T-helper 2 cell treated with Interferon-gamma antibody and Interleukin-4, amounts not matched to agents 5 μg/mL and 100 μg/mL, for 36 hours (primary cell): ENCODE measurements around the gene TGFBI.
"Not testable (repeated sequence)": the region's sequence is repeated elsewhere in the genome, so short reads cannot be mapped to it uniquely, and the experiment has no call there.

Experiments used
- DNase-seq: peaks from one replicate; pipeline ENCODE4 v3.0.0; 2021; ENCODE audit warnings: low spot score
- H3K27ac Mint-ChIP-seq: one replicate; pipeline ENCODE4 v1.8.0; 2021; ENCODE audit warnings: mild to moderate bottlenecking, mixed read lengths
- H3K27me3 Mint-ChIP-seq: one replicate; pipeline ENCODE4 v1.8.0; 2021; ENCODE audit warnings: low read depth, mixed read lengths
- H3K36me3 Mint-ChIP-seq: one replicate; pipeline ENCODE4 v1.8.0; 2021; ENCODE audit warnings: low read depth, mixed read lengths
- H3K4me1 Mint-ChIP-seq: one replicate; pipeline ENCODE4 v1.8.0; 2021; ENCODE audit warnings: low read depth, mixed read lengths
- H3K4me3 Mint-ChIP-seq: one replicate; pipeline ENCODE4 v1.8.0; 2022; ENCODE audit warnings: mild to moderate bottlenecking, moderate library complexity, mixed read lengths
- H3K9me3 Mint-ChIP-seq: one replicate; pipeline ENCODE4 v1.8.0; 2021; ENCODE audit warnings: mixed read lengths

Gene TGFBI

DNA sequence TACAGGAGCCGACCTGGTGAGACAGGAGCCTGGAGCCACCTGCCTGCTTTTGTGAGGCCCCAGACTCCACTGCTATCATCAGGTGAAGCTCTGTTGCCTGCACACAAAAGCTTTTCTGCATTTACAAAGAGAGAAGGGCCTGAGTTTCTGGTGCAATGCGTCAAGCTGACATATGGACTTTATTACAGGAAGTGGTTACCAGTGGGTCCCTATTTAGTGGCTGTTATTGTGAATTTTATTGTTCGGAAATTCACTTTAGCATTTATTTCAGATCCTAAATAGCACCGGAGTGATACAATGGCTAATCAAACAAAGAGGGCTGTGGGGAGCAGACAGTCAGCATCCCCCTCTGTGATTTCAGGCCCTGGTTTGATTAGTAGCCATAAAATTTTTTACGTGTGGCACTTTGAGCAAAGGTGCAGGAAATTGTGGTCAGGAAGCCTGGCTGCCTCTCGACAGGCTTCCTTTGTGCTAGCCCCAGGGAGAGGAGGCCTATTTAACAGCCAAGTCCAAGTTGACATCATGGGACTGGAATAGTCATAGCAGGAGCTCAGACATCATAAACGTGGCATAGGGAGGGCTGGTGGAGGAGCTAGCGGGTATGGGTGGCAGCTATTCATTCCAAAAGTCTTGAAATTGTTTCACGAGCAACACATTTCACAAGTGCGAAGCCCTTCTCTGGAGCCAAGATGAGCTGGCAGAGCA is 8.4 kb downstream of the TGFBI start:
- peak; percentile 57 for DNase-seq
- H3K4me3 Mint-ChIP-seq: peak overlapping the region; percentile 57
- peaks cover 12% of the 10 kb centered on the region for H3K27me3 Mint-ChIP-seq
- H3K27ac Mint-ChIP-seq: peak overlapping the region; percentile 84
- H3K36me3 Mint-ChIP-seq: peaks cover 4% of the 10 kb centered on the region
- no peaks in the 10 kb centered on the region for H3K9me3 Mint-ChIP-seq
- peaks cover 20% of the 10 kb centered on the region for H3K4me1 Mint-ChIP-seq

DNA sequence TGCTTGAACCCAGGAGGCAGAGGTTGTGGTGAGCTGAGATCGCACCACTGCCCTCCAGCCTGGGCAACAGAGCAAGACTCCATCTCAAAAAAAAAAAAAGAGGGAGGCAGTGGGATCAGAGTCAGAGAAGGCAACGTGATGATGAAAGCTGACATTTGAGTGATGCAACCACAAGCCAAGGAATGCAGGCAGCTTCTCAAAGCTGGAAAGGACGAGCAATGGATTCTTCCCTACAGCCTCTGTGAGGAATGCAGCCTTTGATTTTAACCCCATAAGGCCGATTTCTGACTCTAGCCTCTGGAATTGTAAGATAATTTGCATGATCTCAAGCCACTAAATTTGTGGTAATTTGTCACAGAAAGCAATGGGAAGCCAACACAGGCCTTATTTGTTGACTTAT is 9.8 kb downstream of the TGFBI start:
- H3K27ac Mint-ChIP-seq: no peak overlapping the region
- H3K4me1 Mint-ChIP-seq: peaks cover 25% of the 10 kb centered on the region
- no peak for DNase-seq
- H3K36me3 Mint-ChIP-seq: peaks cover 4% of the 10 kb centered on the region
- no peak overlapping the region for H3K4me3 Mint-ChIP-seq
- H3K27me3 Mint-ChIP-seq: peaks cover 13% of the 10 kb centered on the region
- no peaks in the 10 kb centered on the region for H3K9me3 Mint-ChIP-seq

DNA sequence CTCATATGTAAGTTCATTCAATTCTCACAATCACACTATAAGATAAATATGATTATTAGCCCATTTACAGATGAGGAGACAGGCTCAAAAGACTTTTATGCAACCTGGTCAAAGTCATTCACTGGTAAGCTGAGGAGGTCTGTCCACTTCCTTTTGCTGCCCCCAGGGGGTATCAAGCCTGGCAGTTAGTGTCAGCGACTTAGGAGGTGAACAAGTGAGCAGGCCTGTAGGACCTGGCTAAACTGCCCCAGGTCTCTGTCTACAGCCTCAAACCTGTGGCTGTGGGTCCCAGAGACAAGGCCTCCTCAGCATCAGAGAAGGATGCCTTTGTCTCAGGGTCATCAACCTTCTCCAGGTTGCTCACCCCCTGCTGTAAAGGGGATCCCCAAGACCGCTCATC is 10.4 kb downstream of the TGFBI start:
- peaks cover 25% of the 10 kb centered on the region for H3K4me1 Mint-ChIP-seq
- no peak for DNase-seq
- no peaks in the 10 kb centered on the region for H3K9me3 Mint-ChIP-seq
- peaks cover 4% of the 10 kb centered on the region for H3K36me3 Mint-ChIP-seq
- H3K27me3 Mint-ChIP-seq: peaks cover 13% of the 10 kb centered on the region
- H3K27ac Mint-ChIP-seq: no peak overlapping the region
- no peak overlapping the region for H3K4me3 Mint-ChIP-seq

DNA sequence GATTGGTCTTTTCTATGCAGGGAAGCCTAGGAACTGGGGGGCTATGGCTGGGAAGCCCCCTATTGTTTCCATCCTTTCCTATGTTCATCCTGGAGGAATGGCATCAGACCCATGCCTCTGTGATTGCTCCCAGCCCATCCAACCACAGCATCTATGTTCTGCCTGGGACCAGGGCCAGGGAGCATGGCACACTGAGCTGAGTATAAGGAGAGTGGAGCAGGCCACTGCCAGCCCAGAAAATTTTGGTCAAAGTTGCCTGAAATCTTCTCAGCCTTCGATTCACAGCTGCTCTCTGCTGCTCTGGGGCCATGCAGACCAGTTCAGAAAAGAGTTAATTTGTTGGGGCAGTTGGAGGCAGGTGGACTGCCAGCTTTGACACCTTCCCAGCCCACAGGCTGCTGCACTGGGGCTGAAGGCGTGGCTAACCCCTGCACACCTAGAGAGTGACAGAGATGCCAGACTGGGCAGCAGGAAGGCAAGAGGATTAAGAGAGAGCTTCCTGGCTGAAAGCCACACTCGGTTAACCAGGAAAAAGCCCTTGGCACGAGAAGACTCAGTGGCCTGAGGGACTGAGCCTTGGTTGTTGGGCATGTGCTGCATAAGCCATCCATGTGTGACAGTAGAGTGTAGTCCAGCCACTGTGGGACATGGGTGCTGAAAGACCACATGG is 12.1 kb downstream of the TGFBI start:
- peaks cover 24% of the 10 kb centered on the region for H3K4me1 Mint-ChIP-seq
- no peak for DNase-seq
- no peaks in the 10 kb centered on the region for H3K9me3 Mint-ChIP-seq
- no peak overlapping the region for H3K27ac Mint-ChIP-seq
- H3K27me3 Mint-ChIP-seq: peaks cover 13% of the 10 kb centered on the region
- peaks cover 4% of the 10 kb centered on the region for H3K36me3 Mint-ChIP-seq
- H3K4me3 Mint-ChIP-seq: no peak overlapping the region

DNA sequence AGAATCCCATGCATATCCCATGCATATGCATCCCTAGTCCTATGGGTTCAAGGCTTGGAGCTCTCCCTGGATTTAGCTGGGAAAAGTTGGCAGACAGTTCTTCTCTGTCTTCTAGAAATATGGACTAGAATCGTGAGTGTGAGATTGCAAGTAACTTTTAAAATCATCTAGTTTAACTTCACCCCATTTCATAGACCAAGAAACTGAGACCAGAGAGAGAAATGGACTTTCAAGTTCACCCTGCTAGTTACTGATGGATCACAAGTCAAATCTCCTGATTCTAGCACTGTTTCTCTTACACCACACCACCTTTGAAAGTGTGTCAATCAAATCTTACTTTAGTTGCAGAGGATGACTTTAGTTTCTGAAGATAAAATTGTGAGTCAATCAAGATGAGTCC is 13.4 kb downstream of the TGFBI start:
- DNase-seq: no peak
- H3K4me3 Mint-ChIP-seq: no peak overlapping the region
- H3K27me3 Mint-ChIP-seq: peaks cover 13% of the 10 kb centered on the region
- H3K9me3 Mint-ChIP-seq: no peaks in the 10 kb centered on the region
- peaks cover 4% of the 10 kb centered on the region for H3K36me3 Mint-ChIP-seq
- H3K27ac Mint-ChIP-seq: no peak overlapping the region
- peaks cover 13% of the 10 kb centered on the region for H3K4me1 Mint-ChIP-seq

DNA sequence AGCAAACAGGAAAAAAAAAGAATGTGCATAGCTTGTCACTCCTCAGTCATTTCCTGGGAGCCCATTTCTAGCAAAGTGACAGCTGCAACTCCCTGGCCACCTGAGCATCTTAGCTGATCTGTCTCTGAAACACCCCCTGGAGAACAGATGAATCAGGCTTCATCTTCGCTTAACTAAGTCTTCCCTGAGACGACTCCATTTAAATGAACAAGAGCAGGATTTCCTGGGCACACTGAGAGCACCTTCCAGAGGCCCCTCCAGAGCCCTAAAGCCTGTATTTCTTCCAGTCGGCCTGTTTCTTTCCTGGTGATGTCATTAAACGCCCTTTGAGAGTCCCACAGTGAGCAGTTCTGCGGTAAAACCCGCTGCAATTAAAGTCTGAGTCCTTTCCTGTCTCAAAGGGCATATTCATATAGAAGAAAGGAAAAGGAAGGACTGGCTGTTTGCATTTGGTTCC is 13.9 kb downstream of the TGFBI start:
- no peaks in the 10 kb centered on the region for H3K9me3 Mint-ChIP-seq
- no peak overlapping the region for H3K27ac Mint-ChIP-seq
- DNase-seq: peak; percentile 6

DNA sequence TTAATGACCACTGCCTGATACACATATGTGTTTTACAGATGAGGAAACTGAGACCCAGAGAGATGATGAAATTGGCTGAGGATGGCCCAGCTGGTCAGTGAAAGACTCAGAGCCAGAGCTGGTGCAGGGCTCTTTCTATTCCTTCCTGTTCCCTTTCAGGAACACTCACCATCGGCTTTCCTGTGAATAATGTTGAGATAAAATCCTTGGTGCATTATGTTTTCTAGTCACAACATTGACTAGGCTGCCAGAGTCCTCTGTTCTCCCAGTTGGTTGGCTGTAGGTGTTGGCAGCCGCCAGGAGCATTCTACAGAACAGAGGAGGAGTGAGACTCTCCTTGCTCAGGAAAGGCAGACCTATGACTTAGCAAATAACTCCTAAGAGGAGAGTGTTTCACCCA is 14.8 kb downstream of the TGFBI start:
- H3K9me3 Mint-ChIP-seq: no peaks in the 10 kb centered on the region
- DNase-seq: no peak
- no peak overlapping the region for H3K4me3 Mint-ChIP-seq
- no peaks in the 10 kb centered on the region for H3K36me3 Mint-ChIP-seq
- H3K27me3 Mint-ChIP-seq: peaks cover 11% of the 10 kb centered on the region
- peaks cover 7% of the 10 kb centered on the region for H3K4me1 Mint-ChIP-seq
- no peak overlapping the region for H3K27ac Mint-ChIP-seq

More for the DNA sequence above, 13.9 kb downstream of the TGFBI start:
- Mint-ChIP-seq H3K4me1 (peaks cover 8% of the 10 kb centered on the region), H3K27me3 (peaks cover 11% of the 10 kb centered on the region), H3K36me3 (peaks cover 2% of the 10 kb centered on the region), H3K4me3 (no peak overlapping the region)

DNA sequence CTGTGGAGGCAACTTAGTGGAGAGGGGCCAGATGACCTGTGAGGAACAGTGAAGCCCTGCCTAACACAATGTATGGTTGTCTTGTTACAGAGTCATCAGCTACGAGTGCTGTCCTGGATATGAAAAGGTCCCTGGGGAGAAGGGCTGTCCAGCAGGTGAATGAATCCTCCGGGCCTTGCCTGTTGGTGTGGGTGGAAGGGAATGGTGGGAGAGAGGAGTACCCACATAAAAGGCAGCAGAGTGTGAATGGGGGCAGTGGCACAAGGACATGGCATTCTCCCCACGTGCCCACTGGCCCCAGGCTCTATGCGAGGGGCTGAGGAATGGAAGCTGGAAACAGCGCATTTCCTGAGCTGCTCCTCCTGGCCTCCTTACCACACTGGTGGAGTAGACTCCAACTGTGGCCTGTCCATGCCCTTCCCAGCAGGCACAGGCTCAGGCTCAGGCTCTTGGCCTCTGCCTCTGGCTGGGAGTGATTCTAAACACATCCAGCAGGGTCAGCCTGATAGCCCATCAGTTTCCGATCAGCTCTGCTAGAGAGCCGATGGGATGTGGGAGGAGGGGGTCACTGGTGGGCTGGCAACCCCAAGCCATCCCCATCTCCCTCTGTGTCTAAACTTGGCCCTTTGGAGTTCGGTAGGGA is 15.3 kb downstream of the TGFBI start:
- no peaks in the 10 kb centered on the region for H3K36me3 Mint-ChIP-seq
- peaks cover 7% of the 10 kb centered on the region for H3K4me1 Mint-ChIP-seq
- H3K27ac Mint-ChIP-seq: no peak overlapping the region
- no peak for DNase-seq
- no peak overlapping the region for H3K4me3 Mint-ChIP-seq
- H3K27me3 Mint-ChIP-seq: peaks cover 11% of the 10 kb centered on the region
- H3K9me3 Mint-ChIP-seq: no peaks in the 10 kb centered on the region

DNA sequence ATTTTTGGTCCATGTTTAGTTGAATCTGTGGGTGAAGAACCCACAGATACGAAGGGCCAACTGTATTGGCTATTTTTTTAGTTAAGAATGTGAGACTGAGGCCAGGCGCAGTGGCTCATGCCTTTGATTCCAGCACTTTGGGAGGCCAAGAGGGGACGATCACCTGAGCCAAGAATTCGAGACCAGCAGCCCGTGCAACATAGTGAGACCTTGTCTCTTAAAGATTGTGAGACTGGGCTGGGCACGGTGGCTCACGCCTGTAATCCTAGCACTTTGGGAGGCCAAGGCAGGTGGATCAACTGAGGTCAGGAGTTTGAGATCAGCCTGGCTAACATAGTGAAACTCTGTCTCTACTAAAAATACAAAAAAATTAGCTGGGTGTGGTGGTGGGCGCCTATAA is 16.2 kb downstream of the TGFBI start:
- not testable (repeated sequence) for DNase-seq, H3K27ac Mint-ChIP-seq, H3K9me3 Mint-ChIP-seq, H3K4me3 Mint-ChIP-seq, H3K4me1 Mint-ChIP-seq, H3K36me3 Mint-ChIP-seq
- peaks cover 11% of the 10 kb centered on the region for H3K27me3 Mint-ChIP-seq

DNA sequence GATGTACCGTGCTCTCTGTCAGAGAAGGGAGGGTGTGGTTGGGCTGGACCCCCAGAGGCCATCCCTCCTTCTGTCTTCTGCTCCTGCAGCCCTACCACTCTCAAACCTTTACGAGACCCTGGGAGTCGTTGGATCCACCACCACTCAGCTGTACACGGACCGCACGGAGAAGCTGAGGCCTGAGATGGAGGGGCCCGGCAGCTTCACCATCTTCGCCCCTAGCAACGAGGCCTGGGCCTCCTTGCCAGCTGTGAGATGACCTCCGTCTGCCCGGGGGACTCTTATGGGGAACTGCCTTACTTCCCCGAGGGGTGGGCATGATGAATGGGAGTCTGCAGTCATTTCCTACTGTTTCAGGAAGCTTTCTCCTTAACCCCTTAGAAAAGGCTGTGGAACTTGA is 17.5 kb downstream of the TGFBI start:
- no peaks in the 10 kb centered on the region for H3K36me3 Mint-ChIP-seq
- peaks cover 9% of the 10 kb centered on the region for H3K27me3 Mint-ChIP-seq

DNA sequence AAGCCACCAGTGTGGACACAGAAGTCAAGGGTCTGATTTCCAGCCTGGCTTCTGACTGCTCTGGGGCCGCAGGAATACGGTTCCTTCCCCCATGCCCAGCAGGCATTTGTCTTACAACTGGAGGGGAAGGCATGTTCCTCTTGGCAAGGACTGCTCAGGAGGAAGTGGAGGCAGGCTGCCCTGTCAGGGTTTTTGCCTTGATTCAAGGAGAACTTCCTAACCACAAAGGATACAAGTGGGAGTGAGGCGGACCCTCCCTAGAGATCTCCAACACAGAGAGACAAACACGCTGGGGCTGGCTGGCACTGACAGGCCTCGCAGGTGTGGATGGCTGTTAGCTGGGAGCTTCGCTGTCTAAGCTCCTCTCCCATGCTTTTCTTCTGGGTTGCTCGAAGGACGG is 19.1 kb downstream of the TGFBI start:
- H3K27ac Mint-ChIP-seq: no peak overlapping the region
- DNase-seq: no peak
- H3K36me3 Mint-ChIP-seq: no peaks in the 10 kb centered on the region
- peaks cover 3% of the 10 kb centered on the region for H3K27me3 Mint-ChIP-seq
- H3K4me1 Mint-ChIP-seq: peaks cover under 1% of the 10 kb centered on the region
- H3K4me3 Mint-ChIP-seq: no peak overlapping the region
- H3K9me3 Mint-ChIP-seq: no peaks in the 10 kb centered on the region

More for the DNA sequence above, 17.5 kb downstream of the TGFBI start:
- Mint-ChIP-seq H3K4me3 (no peak overlapping the region), H3K9me3 (no peaks in the 10 kb centered on the region), H3K4me1 (peaks cover 5% of the 10 kb centered on the region), H3K27ac (no peak overlapping the region)
- DNase-seq: no peak

DNA sequence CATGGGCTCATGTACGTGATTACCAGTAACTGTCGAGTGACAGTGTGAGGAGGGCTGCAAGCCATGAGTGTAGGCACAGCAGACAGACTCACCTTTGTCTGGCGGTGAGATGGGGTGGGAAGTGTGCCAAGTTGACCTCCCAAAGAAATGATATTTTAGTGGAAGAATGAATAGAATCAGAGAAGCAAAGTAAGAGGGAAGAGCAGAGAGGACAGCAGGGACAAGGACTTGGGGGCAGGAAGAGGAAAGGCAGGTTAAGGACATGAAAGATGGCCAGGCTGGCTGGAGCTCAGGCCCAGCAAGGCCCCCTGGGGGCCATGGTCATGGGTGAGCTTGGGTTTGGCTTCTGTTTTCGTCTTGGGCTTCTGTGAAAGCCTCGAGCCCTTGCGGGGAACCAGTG is 20.2 kb downstream of the TGFBI start:
- H3K9me3 Mint-ChIP-seq: no peaks in the 10 kb centered on the region
- no peaks in the 10 kb centered on the region for H3K27me3 Mint-ChIP-seq
- no peaks in the 10 kb centered on the region for H3K36me3 Mint-ChIP-seq
- peaks cover 1% of the 10 kb centered on the region for H3K4me1 Mint-ChIP-seq
- DNase-seq: no peak
- no peak overlapping the region for H3K4me3 Mint-ChIP-seq
- H3K27ac Mint-ChIP-seq: no peak overlapping the region

DNA sequence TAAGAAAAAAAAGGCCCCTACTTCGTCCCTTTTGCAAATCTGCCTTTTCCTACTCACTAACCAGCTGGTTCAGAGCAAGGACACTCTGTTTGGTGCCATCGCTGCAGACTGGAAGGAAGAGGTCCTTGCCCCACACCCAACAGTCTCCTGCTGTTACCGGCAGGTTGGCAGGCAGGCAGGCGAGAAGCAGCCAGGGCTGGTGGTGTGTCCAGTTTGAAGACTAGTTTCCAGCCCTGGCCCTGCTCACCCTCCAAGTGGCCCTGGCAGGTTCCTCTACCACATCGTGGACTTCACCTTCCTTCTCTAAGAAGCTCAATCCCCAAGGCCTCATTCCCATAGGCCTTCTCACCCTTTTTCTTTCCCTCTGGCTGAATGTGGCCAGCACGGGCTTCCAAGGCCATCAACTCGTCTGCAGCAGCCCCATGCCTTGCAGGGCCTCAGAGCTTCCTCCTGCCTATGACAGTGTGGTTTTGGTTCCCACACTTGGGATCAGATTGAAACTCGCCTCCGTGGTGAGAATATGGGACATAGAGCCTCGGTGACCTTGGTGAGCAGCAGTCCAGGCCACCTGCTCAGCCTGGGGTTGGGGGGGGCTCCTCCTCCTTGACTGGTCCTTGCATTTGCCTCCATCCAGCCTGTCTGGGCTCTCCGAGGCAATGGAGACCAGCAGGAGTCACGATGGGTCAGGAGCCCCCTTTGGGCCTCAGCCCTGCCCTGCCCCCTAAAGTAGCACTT is 22.9 kb downstream of the TGFBI start:
- peaks cover 1% of the 10 kb centered on the region for H3K4me1 Mint-ChIP-seq
- no peak overlapping the region for H3K4me3 Mint-ChIP-seq
- H3K36me3 Mint-ChIP-seq: no peaks in the 10 kb centered on the region
- no peak overlapping the region for H3K27ac Mint-ChIP-seq
- H3K9me3 Mint-ChIP-seq: no peaks in the 10 kb centered on the region
- peaks cover 4% of the 10 kb centered on the region for H3K27me3 Mint-ChIP-seq
- no peak for DNase-seq
